Mesodermal cell (in vitro differentiated cells): Measurements from ENCODE around the gene MTA2.
"Not testable (repeated sequence)": the region's sequence is repeated elsewhere in the genome, so short reads cannot be mapped to it uniquely, and the experiment has no call there.

Source experiments
- H3K27ac ChIP-seq: 2 replicates; pipeline ENCODE4 v1.7.0; 2013; ENCODE audit warnings: mild to moderate bottlenecking, low read depth, low read length, moderate library complexity; ENCODE audit not compliant: severe bottlenecking
- H3K36me3 ChIP-seq: 2 replicates; pipeline ENCODE4 v1.7.1; 2013; ENCODE audit warnings: mild to moderate bottlenecking, low read length, moderate library complexity; ENCODE audit not compliant: control insufficient read depth, insufficient read depth
- H3K4me1 ChIP-seq: one replicate; pipeline ENCODE4 v1.7.1; 2013; ENCODE audit warnings: mild to moderate bottlenecking, low read length; ENCODE audit not compliant: insufficient read depth, control insufficient read depth, poor library complexity, severe bottlenecking
- H3K4me3 ChIP-seq: 2 replicates; pipeline ENCODE4 v1.7.0; 2013; ENCODE audit warnings: low read length, control low read depth, mild to moderate bottlenecking; ENCODE audit not compliant: insufficient read depth, poor library complexity, severe bottlenecking; ENCODE audit errors: extremely low read depth
- H3K9me3 ChIP-seq: 2 replicates; pipeline ENCODE4 v1.7.1; 2013; ENCODE audit warnings: mild to moderate bottlenecking, low read length, moderate library complexity; ENCODE audit not compliant: control insufficient read depth
- WGBS, 2 experiments: methylation state at CpG; one replicate each; pipeline ENCODE4 v1.1.5; 2013; ENCODE audit warnings: missing lambda C conversion rate in 2 of 2; ENCODE audit not compliant: insufficient coverage in 2 of 2; 5-methylcytosine and 5-hydroxymethylcytosine counted together

MTA2 gene

GRCh38 chr11:62574363-62575071 is 27.1 kb downstream of the MTA2 start:
- peak overlapping the region; percentile 95 for H3K27ac ChIP-seq
- H3K4me1 ChIP-seq: peaks cover 25% of the 10 kb centered on the region
- H3K9me3 ChIP-seq: no peaks in the 10 kb centered on the region
- 13 to 19% methylated on average over 26 to 29 of the region's 33 CpGs for WGBS, 2 experiments
- H3K36me3 ChIP-seq: peaks cover 70% of the 10 kb centered on the region
- peak overlapping the region; percentile 100 for H3K4me3 ChIP-seq

GRCh38 chr11:62573592-62574362 is 27.9 kb downstream of the MTA2 start, which contains the start of gene EEF1G:
Gene EEF1G (minus strand): TSS chr11:62573891. CDS start chr11:62573842, 49 bp downstream.
- Histone ChIP-seq H3K4me1 (peaks cover 25% of the 10 kb centered on the region), H3K27ac (peak within 1 kb of the TSS; percentile 95), H3K4me3 (peak within 1 kb of the TSS; percentile 100), H3K36me3 (peaks cover 72% of the 10 kb centered on the region), H3K9me3 (no peaks in the 10 kb centered on the region)
- WGBS, 2 experiments: 0% methylated on average over 25 to 35 of the region's 46 CpGs

DNA sequence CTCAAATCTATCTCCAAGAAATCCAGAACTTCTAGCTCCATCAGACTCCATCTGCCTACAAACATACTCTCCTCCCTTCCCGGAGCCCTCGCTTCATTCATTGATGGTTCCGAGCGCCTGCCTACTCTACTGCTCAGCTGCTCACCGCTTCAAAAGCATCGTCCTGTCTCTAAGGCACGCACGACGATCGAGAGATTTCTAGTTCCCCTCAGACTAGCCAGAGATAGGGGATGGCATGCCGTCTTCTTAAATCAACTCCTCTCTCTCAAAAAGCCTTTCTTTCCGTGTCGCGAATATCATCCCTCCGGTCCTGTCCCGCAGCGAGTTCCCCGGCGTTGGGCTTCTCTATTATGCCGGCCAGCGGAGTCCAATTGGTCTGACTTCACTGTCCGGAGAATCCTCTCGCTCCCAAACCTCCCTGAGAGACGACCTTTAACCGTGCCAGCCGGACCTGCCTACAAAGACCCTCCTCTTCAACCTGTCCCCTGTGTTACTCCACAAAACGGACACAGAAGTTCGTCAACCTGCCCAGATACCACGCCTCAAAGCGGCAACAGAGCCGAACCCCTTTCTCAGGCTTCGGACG is 28.6 kb downstream of the MTA2 start:
- H3K4me1 ChIP-seq: peaks cover 25% of the 10 kb centered on the region
- peaks cover 72% of the 10 kb centered on the region for H3K36me3 ChIP-seq
- WGBS, 2 experiments: 1 to 2% methylated on average over 30 to 33 of the region's 33 CpGs
- H3K4me3 ChIP-seq: peak overlapping the region; percentile 100
- peak overlapping the region; percentile 86 for H3K27ac ChIP-seq
- no peaks in the 10 kb centered on the region for H3K9me3 ChIP-seq

GRCh38 chr11:62572431-62572830 is 29.2 kb downstream of the MTA2 start:
- Histone ChIP-seq H3K27ac (no peak overlapping the region), H3K4me1 (peaks cover 25% of the 10 kb centered on the region), H3K4me3 (peak overlapping the region; percentile 100), H3K9me3 (no peaks in the 10 kb centered on the region), H3K36me3 (peaks cover 76% of the 10 kb centered on the region)
- WGBS, 2 experiments: 50 to 76% methylated on average over 2 to 5 of the region's 12 CpGs

DNA sequence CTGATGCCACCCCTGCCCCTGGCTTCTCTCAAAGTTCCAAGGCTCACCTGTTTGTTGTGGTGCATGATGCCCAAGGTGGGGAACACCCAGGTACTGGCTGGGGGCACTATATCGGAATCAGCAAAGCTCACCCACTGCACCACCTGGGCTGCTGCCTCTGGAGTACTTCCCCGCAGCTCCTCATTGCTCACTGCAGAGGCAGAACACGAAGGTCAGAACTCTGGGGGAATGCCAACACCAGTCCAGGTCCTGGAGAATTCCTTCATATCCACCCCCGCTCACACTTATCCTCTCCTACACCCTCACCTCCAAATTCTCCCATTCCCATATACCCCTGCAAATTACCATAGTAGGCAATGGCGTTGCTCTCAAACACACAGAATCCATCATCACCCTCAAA is 30.2 kb downstream of the MTA2 start:
- H3K4me3 ChIP-seq, H3K9me3 ChIP-seq, H3K27ac ChIP-seq: not testable (repeated sequence)
- H3K4me1 ChIP-seq: peaks cover 31% of the 10 kb centered on the region
- H3K36me3 ChIP-seq: peaks cover 79% of the 10 kb centered on the region
- 95 to 97% methylated on average over 3 to 4 of the region's 5 CpGs for WGBS, 2 experiments

DNA sequence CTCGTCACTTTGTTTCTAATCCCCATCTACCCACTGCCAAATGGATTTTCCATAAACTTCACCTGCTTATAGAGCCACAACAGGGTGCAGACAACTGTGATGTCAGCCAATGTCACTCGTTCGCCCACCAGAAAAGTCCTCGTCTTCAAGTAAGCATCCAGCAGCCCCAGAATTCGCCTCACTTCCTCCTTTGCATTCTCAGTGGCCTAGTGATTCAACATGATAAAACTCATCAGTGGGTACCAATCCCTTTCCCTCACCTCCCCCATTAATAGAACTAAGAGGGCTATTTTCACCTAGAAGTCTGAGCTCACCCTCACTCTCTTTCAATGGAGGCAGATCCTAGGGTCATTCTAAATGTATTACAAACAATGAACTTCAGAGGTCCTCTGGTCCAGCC is 30.8 kb downstream of the MTA2 start:
- Histone ChIP-seq H3K4me1 (peaks cover 29% of the 10 kb centered on the region), H3K36me3 (peaks cover 79% of the 10 kb centered on the region)
- not testable (repeated sequence) for H3K27ac ChIP-seq, H3K4me3 ChIP-seq, H3K9me3 ChIP-seq
- 86 to 100% methylated on average over 1 to 2 of the region's 5 CpGs for WGBS, 2 experiments

DNA sequence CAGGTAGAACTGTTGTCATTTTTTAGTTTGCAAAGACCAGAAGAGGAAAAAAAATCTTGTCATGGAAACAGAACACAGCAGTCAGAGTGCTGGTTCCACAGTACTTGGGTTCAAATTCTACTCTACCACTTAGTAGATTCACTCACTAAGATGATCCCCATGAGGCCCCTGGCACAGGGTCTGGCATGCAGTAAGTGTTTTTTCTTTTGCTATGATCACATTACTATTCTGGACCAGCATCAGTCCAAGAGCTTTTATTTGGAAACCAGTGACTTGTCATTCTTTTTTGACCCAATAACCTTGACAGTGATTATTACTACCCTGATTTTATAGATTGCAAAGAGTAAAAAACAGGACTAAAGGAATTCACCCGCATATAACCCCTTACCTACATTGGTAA is 32.1 kb downstream of the MTA2 start:
- peaks cover 22% of the 10 kb centered on the region for H3K4me1 ChIP-seq
- H3K36me3 ChIP-seq: peaks cover 80% of the 10 kb centered on the region
- H3K4me3 ChIP-seq: no peak overlapping the region
- no peaks in the 10 kb centered on the region for H3K9me3 ChIP-seq
- no peak overlapping the region for H3K27ac ChIP-seq
- no CpG with 5 or more reads among the region's 1 CpG for WGBS, 2 experiments

GRCh38 chr11:62567018-62567633 is 34.5 kb downstream of the MTA2 start:
- H3K36me3 ChIP-seq: peaks cover 95% of the 10 kb centered on the region
- WGBS, 2 experiments: 86 to 95% methylated on average over 1 to 4 of the region's 8 CpGs
- no peaks in the 10 kb centered on the region for H3K9me3 ChIP-seq
- no peak overlapping the region for H3K27ac ChIP-seq
- H3K4me3 ChIP-seq: no peak overlapping the region
- H3K4me1 ChIP-seq: peaks cover 23% of the 10 kb centered on the region

- H3K27ac ChIP-seq: no peak overlapping the region
- WGBS, 2 experiments: 97 to 100% methylated on average over 8 of the region's 8 CpGs
- H3K36me3 ChIP-seq: peaks cover 95% of the 10 kb centered on the region
- H3K9me3 ChIP-seq: no peaks in the 10 kb centered on the region
- H3K4me3 ChIP-seq: no peak overlapping the region
- peaks cover 18% of the 10 kb centered on the region for H3K4me1 ChIP-seq
Measured at GRCh38 chr11:62566247-62566646, 35.4 kb downstream of the MTA2 start.

- WGBS, 2 experiments: 97 to 100% methylated on average over 2 to 5 of the region's 5 CpGs
- Histone ChIP-seq H3K9me3 (no peaks in the 10 kb centered on the region), H3K4me3 (no peak overlapping the region), H3K36me3 (peaks cover 88% of the 10 kb centered on the region), H3K27ac (no peak overlapping the region), H3K4me1 (peaks cover 16% of the 10 kb centered on the region)
Measured at GRCh38 chr11:62565100-62565802, 36.4 kb downstream of the MTA2 start.
